Activated CD8-positive, alpha-beta T cell treated with anti-CD3 and anti-CD28 coated beads, Interleukin-2, amount 10 ng/mL, durations not matched to agents 7 days and 5 days (primary cell): ENCODE results near the gene OLFML3. TPM values are rescaled to one million over a fixed set of nuclear protein-coding genes. Genes with fewer than 3 reads are reported as not detected.

Experiments
- ATAC-seq: fragments of 150-1000 bp; cut with Tn5 transposase; one replicate; pipeline ENCODE4 v1.10.0; 2021; ENCODE audit warnings: moderate library complexity
- CTCF ChIA-PET: fragments of 350-600 bp; sonication (Branson Sonifier 250); formaldehyde crosslinking; loops from one replicate; lab custom pipeline; 2021; ENCODE audit warnings: antibody characterized with exemption; lab: Charles Lee
- POLR2A ChIA-PET: fragments of 350-600 bp; sonication (Branson Sonifier 250); formaldehyde crosslinking; loops from one replicate; lab custom pipeline; 2021; ENCODE audit warnings: antibody characterized with exemption; lab: Charles Lee
- DNase-seq: peaks from one replicate; pipeline ENCODE4 v3.0.0-alpha.2; 2020
- H3K27ac Mint-ChIP-seq: one replicate; pipeline ENCODE4 v1.8.0; 2021; ENCODE audit warnings: mild to moderate bottlenecking, mixed read lengths
- H3K27me3 Mint-ChIP-seq: one replicate; pipeline ENCODE4 v1.8.0; 2021; ENCODE audit warnings: low read depth, mixed read lengths
- H3K36me3 Mint-ChIP-seq: one replicate; pipeline ENCODE4 v1.8.0; 2021; ENCODE audit warnings: low read depth, mixed read lengths
- H3K4me1 Mint-ChIP-seq: one replicate; pipeline ENCODE4 v1.8.0; 2021; ENCODE audit warnings: low read depth, mixed read lengths
- H3K4me3 Mint-ChIP-seq: one replicate; pipeline ENCODE4 v1.8.0; 2021; ENCODE audit warnings: mild to moderate bottlenecking, mixed read lengths
- H3K9me3 Mint-ChIP-seq: one replicate; pipeline ENCODE4 v1.8.0; 2022; ENCODE audit warnings: mixed read lengths; ENCODE audit not compliant: insufficient read depth
- total RNA-seq, 2 experiments: library from RNA; stranded (reverse); gene quantifications; one replicate each; pipeline ENCODE4 v1.2.3, GENCODE V29; 2021

The OLFML3 gene
- total RNA-seq, 2 experiments from 2014 or later: 0.42 to 0.78 TPM

DNA sequence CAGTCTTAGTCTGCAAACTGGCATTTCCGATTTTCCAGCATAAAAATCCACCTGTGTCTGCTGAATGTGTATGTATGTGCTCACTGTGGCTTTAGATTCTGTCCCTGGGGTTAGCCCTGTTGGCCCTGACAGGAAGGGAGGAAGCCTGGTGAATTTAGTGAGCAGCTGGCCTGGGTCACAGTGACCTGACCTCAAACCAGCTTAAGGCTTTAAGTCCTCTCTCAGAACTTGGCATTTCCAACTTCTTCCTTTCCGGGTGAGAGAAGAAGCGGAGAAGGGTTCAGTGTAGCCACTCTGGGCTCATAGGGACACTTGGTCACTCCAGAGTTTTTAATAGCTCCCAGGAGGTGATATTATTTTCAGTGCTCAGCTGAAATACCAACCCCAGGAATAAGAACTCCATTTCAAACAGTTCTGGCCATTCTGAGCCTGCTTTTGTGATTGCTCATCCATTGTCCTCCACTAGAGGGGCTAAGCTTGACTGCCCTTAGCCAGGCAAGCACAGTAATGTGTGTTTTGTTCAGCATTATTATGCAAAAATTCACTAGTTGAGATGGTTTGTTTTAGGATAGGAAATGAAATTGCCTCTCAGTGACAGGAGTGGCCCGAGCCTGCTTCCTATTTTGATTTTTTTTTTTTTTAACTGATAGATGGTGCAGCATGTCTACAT lies 2.5 kb upstream of the OLFML3 start:
- no peak overlapping the region for H3K27ac Mint-ChIP-seq
- H3K4me1 Mint-ChIP-seq: peaks cover 43% of the 10 kb centered on the region
- ChIA-PET POLR2A (interaction anchor here (0.8 to 1.8 kb wide), 2 partner anchors 46 to 713 kb away, joined by 4 to 7 read pairs; no protein-coding TSS in a partner anchor), CTCF (interaction anchor here (1.1 to 6.7 kb wide), 18 partner anchors 17 to 693 kb away, joined by 3 to 81 read pairs (median 6); partner anchors contain the start of genes DENND2C and HIPK1)
- H3K9me3 Mint-ChIP-seq: no peaks in the 10 kb centered on the region
- ATAC-seq: no peak
- no peaks in the 10 kb centered on the region for H3K27me3 Mint-ChIP-seq
- H3K4me3 Mint-ChIP-seq: no peak overlapping the region
- DNase-seq: no peak
- H3K36me3 Mint-ChIP-seq: peaks cover 47% of the 10 kb centered on the region

DNA sequence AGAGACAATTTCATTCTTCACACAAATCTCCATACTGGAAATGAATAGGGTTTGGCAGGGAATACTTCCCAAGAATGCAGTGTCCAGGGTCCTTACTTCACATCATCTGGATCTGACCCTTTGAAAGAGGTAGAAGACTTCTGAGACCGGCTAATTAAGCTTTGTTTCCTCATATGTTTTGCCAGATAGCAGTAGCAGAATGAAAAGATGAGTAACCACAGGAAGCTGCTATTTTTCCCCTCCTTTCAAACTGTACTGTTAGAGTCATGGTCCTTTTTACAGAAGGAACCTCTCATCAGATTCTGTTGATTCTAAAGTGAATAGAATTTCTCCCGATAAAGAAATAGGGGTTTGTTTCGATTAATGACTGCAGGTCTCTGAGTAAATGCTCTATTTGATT lies 1.4 kb upstream of the OLFML3 start:
- H3K4me3 Mint-ChIP-seq: no peak overlapping the region
- ATAC-seq (no peak), DNase-seq (no peak)
- CTCF ChIA-PET: interaction anchor here (0.6 to 6.7 kb wide), 24 partner anchors 15 to 692 kb away, joined by 3 to 81 read pairs (median 4); partner anchors contain the start of genes AP4B1, DENND2C and HIPK1
- H3K36me3 Mint-ChIP-seq: peaks cover 35% of the 10 kb centered on the region
- no peak overlapping the region for H3K27ac Mint-ChIP-seq
- no peaks in the 10 kb centered on the region for H3K9me3 Mint-ChIP-seq
- POLR2A ChIA-PET: interaction anchor here (0.7 to 1.8 kb wide), 2 partner anchors 47 to 244 kb away, joined by 4 to 7 read pairs; no protein-coding TSS in a partner anchor
- no peaks in the 10 kb centered on the region for H3K27me3 Mint-ChIP-seq
- H3K4me1 Mint-ChIP-seq: peaks cover 49% of the 10 kb centered on the region

DNA sequence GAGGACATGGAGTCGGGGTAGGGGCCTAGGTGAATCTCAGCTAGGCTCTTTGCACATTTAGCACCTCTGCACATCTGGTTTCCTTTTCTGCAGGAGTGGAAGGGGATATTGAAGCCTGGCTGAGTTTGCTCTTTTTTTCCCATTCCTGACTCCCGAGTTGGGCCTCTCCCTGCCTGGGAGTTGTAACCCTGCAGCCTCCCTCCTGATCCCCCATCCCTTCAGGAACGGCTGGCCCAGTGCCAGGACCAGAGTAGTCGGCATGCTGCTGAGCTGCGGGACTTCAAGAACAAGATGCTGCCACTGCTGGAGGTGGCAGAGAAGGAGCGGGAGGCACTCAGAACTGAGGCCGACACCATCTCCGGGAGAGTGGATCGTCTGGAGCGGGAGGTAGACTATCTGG lies 836 bp downstream of the OLFML3 start:
- ChIA-PET CTCF (interaction anchor here (0.5 to 6.7 kb wide), 6 partner anchors 13 to 580 kb away, joined by 3 to 81 read pairs (median 7); no protein-coding TSS in a partner anchor), POLR2A (no interaction called here)
- Mint-ChIP-seq H3K4me1 (peaks cover 41% of the 10 kb centered on the region), H3K36me3 (peaks cover 17% of the 10 kb centered on the region), H3K9me3 (no peaks in the 10 kb centered on the region), H3K27me3 (no peaks in the 10 kb centered on the region), H3K27ac (no peak overlapping the region), H3K4me3 (no peak overlapping the region)
- ATAC-seq (no peak), DNase-seq (no peak)

DNA sequence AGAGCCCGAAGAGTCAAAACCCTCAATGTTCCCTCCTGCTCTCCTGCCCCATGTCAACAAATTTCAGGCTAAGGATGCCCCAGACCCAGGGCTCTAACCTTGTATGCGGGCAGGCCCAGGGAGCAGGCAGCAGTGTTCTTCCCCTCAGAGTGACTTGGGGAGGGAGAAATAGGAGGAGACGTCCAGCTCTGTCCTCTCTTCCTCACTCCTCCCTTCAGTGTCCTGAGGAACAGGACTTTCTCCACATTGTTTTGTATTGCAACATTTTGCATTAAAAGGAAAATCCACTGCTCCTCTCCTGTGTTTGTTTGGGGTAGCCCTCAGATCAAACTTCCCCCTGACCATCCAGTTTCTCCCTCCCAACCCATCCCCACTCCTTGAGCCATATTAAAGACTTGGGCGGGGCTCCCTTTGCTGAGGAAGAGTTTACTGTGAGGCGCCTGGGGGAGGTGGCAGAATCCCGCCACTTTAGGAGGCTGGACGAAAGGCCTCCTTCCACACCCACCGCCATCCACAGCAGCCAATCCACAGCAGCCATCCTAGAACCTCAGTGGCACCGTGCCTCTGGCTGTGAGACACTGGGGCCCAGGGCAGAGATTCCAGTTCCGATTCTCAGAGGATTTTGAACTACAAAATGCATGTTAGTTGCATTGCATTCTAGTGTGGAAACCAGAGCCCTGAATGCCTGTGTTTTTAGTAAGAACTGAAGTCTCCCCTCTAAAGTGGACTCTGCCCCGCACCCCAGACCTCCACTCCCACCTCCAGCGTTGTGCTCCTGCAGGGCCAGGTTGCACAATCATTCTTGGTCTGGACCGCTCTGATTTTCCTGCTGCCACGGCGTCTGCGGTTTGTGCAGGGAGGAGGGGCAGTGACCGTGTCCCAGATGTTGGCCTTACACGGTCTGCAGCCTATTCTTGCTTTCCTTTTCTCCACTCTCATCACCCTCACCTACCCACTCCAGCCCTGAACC lies 3.0 kb downstream of the OLFML3 start:
- H3K9me3 Mint-ChIP-seq: no peaks in the 10 kb centered on the region
- no peaks in the 10 kb centered on the region for H3K27me3 Mint-ChIP-seq
- H3K27ac Mint-ChIP-seq: no peak overlapping the region
- DNase-seq (no peak), ATAC-seq (no peak)
- no peak overlapping the region for H3K4me3 Mint-ChIP-seq
- CTCF ChIA-PET: interaction anchor here (0.9 kb wide), 1 partner anchor 11 kb away, joined by 3 read pairs; no protein-coding TSS in a partner anchor
- peaks cover 7% of the 10 kb centered on the region for H3K36me3 Mint-ChIP-seq
- POLR2A ChIA-PET: no interaction called here
- H3K4me1 Mint-ChIP-seq: peaks cover 20% of the 10 kb centered on the region

DNA sequence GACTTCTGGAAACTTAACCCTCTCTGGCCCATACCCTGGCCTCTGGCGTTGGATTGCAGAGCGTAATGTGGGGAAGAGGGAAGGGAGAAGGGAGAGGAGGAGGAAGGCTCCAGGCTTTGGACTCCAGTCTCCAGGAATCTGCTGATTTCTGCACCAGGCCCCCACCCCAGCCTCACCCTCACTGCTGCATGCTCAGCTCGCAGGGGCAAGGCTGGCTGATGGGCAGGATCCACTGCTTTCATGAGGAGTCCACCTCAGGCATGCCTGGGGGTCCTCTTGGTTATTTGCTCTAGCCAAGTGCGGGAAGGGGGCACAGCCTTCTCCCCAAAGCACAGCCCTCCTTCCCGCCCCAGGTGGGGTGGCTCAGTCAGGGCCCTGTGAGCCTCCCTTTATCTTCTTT lies 3.7 kb downstream of the OLFML3 start:
- H3K4me3 Mint-ChIP-seq: no peak overlapping the region
- peaks cover 15% of the 10 kb centered on the region for H3K4me1 Mint-ChIP-seq
- H3K27ac Mint-ChIP-seq: no peak overlapping the region
- H3K9me3 Mint-ChIP-seq: no peaks in the 10 kb centered on the region
- H3K36me3 Mint-ChIP-seq: peaks cover 5% of the 10 kb centered on the region
- H3K27me3 Mint-ChIP-seq: no peaks in the 10 kb centered on the region
- ATAC-seq (no peak), DNase-seq (no peak)
- ChIA-PET CTCF (no interaction called here), POLR2A (no interaction called here)

DNA sequence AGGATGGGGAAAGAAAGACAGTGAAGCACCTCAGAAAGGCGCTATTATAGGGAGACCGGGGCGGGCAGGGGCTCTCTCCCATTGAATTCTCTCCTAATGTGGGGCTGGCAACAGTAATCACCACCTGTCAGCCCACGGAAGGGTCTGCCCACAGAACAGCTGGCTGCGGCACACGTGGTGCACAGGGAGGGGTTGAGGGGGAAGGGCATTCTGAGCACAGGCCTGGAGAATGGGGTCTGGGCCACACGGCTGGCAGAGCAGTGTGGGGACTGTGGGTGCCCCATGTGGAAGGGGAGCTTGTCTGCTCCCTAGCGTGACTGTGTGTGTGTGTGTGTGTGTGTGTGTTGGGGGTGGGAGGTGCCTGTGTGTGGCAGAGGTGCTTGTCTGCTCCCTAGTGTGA lies 4.1 kb downstream of the OLFML3 start:
- Mint-ChIP-seq H3K36me3 (peaks cover 2% of the 10 kb centered on the region), H3K4me1 (peaks cover 11% of the 10 kb centered on the region)
- no peak for ATAC-seq

DNA sequence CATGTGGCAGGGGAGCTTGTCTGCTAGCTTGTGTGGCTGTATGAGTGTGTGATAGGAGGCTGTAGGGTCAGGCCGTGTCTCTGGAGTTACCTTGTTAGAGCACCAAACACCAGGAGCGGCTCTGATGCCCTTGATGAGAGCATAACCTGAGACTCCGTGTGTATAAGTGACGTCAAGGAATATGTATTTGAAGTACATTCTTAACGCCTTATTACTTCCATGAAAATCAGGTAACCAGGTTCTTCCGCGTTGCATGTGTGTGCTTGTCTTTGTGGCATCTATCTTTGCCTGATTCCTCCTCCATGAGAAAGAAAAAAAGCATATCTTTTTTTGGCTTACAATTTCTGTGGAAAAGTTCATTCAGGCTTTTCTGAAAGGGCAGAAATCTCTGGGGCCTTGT lies 4.6 kb downstream of the OLFML3 start:
- H3K27me3 Mint-ChIP-seq: no peaks in the 10 kb centered on the region
- ATAC-seq (no peak), DNase-seq (no peak)
- no peaks in the 10 kb centered on the region for H3K9me3 Mint-ChIP-seq
- ChIA-PET CTCF (no interaction called here), POLR2A (no interaction called here)
- H3K4me1 Mint-ChIP-seq: peaks cover 7% of the 10 kb centered on the region
- H3K4me3 Mint-ChIP-seq: no peak overlapping the region
- H3K27ac Mint-ChIP-seq: no peak overlapping the region
- peaks cover 2% of the 10 kb centered on the region for H3K36me3 Mint-ChIP-seq

More for the DNA sequence above, 4.1 kb downstream of the OLFML3 start:
- H3K27me3 Mint-ChIP-seq: no peaks in the 10 kb centered on the region
- DNase-seq: no peak
- no peak overlapping the region for H3K4me3 Mint-ChIP-seq
- ChIA-PET POLR2A (no interaction called here), CTCF (no interaction called here)
- H3K27ac Mint-ChIP-seq: no peak overlapping the region
- no peaks in the 10 kb centered on the region for H3K9me3 Mint-ChIP-seq

DNA sequence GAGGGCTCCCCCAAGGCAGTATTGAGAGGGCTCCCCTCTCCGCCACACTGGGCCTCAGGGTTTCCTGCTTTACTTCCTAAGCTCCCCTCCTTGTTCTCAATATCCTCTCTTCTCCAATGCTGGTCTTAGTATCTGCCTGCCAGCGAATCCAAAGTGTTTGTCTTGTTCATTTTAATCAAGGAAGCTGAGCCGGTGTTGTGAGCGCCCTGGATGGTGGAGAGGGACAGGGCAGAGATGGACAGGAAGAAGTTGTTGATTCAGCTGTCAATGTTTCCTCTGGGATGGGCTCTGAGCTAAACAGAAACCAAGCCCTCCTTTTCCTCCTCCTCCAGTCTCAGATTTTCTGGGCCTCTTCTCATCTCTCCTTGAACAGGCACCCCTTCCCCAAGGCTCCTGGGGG lies 5.4 kb downstream of the OLFML3 start:
- Mint-ChIP-seq H3K27me3 (peaks cover 3% of the 10 kb centered on the region), H3K4me1 (peaks cover 6% of the 10 kb centered on the region), H3K27ac (no peak overlapping the region), H3K9me3 (no peaks in the 10 kb centered on the region), H3K36me3 (peaks cover 2% of the 10 kb centered on the region), H3K4me3 (no peak overlapping the region)
- POLR2A ChIA-PET: no interaction called here
- CTCF ChIA-PET: interaction anchor here (1.1 to 2.0 kb wide), 2 partner anchors 12 to 298 kb away, joined by 3 to 5 read pairs; no protein-coding TSS in a partner anchor
- no peak for DNase-seq
- ATAC-seq: no peak

DNA sequence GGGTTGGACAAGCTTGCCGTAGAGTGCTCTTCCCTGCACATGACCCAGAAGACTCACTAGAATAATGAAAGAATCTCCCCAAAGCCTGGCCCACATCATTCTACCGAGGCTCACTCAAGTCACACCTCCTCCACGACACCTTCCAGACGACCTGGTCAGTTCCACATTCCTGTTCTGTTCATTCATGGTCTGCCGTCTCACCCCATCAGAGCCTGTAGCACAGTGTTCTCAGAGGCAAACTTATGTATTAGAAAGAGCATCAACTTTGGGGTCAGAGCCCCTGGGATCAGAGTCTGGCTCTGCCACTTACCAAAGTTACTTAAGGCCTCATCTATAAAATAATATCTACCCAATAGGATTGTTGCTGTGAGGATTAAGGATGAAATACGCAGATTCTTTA lies 7.5 kb downstream of the OLFML3 start:
- H3K27me3 Mint-ChIP-seq: peaks cover 4% of the 10 kb centered on the region
- ChIA-PET POLR2A (no interaction called here), CTCF (no interaction called here)
- no peaks in the 10 kb centered on the region for H3K9me3 Mint-ChIP-seq
- peaks cover 6% of the 10 kb centered on the region for H3K4me1 Mint-ChIP-seq
- no peak overlapping the region for H3K27ac Mint-ChIP-seq
- DNase-seq (no peak), ATAC-seq (no peak)
- H3K4me3 Mint-ChIP-seq: no peak overlapping the region
- H3K36me3 Mint-ChIP-seq: no peaks in the 10 kb centered on the region

DNA sequence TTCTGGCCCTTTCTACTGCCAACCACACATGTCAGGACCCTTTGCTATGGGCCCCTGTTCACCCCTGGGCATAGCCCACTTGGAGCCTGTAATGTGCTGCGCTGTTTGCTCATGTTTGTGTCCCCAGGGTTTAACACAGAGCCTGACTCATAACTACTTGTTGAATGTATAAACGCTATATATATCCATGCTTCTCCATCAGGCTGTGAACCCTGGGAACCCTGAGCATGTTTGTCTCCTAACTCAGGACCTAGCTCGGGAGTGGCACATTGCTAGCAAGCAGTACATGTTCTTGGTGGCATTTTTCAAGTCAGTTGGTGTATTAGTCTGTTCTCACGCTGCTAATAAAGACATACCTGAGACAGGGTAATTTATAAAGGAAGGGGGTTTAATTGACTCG lies 8.0 kb downstream of the OLFML3 start:
- ATAC-seq: no peak
- peaks cover 4% of the 10 kb centered on the region for H3K27me3 Mint-ChIP-seq
- no peak overlapping the region for H3K27ac Mint-ChIP-seq
- peaks cover 5% of the 10 kb centered on the region for H3K4me1 Mint-ChIP-seq
- ChIA-PET POLR2A (no interaction called here), CTCF (no interaction called here)
- no peak for DNase-seq
- no peaks in the 10 kb centered on the region for H3K9me3 Mint-ChIP-seq
- H3K36me3 Mint-ChIP-seq: no peaks in the 10 kb centered on the region
- no peak overlapping the region for H3K4me3 Mint-ChIP-seq

DNA sequence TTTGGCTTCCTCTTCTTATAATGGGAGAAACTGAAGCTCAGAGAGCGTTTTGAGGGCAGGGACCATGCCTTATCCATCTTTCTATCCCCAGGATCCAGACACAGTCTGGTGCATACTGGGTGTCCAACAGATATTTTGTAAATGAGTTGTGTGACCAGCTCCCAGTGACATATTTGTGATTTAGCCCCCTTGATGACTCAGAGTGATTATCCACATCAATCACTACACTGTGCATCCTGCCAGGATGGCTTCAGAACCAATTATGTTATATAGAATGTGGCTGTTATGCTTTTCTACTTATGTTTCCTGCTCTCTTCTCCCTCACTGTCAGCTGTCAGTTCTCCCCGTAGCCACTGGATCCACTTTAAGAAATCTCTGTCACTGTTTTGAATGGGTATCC lies 11.3 kb downstream of the OLFML3 start:
- no peaks in the 10 kb centered on the region for H3K4me1 Mint-ChIP-seq
- ChIA-PET CTCF (interaction anchor here (2.4 kb wide), 1 partner anchor 12 kb away, joined by 8 read pairs; the partner anchor contains the start of gene OLFML3), POLR2A (no interaction called here)

More for the DNA sequence above, 11.3 kb downstream of the OLFML3 start:
- peaks cover 9% of the 10 kb centered on the region for H3K36me3 Mint-ChIP-seq
- peaks cover 15% of the 10 kb centered on the region for H3K9me3 Mint-ChIP-seq
- H3K27ac Mint-ChIP-seq: no peak overlapping the region
- H3K27me3 Mint-ChIP-seq: peaks cover 4% of the 10 kb centered on the region
- H3K4me3 Mint-ChIP-seq: no peak overlapping the region
- ATAC-seq (no peak), DNase-seq (peak; percentile 9)
